KOPT-K1 (cell line): ENCODE measurements around the gene FAM53B.

Source experiments
- H3K27ac ChIP-seq: fragments of 200-600 bp; sonication (generic); 2 replicates; pipeline ENCODE4 v1.5.1; 2016; ENCODE audit warnings: antibody characterized with exemption, mild to moderate bottlenecking, low read depth, low read length; ENCODE audit not compliant: poor library complexity, severe bottlenecking
- H3K36me3 ChIP-seq: fragments of 200-600 bp; sonication (generic); 2 replicates; pipeline ENCODE4 v1.5.1; 2017; ENCODE audit warnings: antibody characterized with exemption, mild to moderate bottlenecking, low read length, moderate library complexity; ENCODE audit not compliant: insufficient read depth
- H3K9me3 ChIP-seq: fragments of 200-600 bp; sonication (generic); 2 replicates; pipeline ENCODE4 v1.5.1; 2017; ENCODE audit warnings: antibody characterized with exemption, low read length, mild to moderate bottlenecking; ENCODE audit not compliant: insufficient read depth, poor library complexity, severe bottlenecking

FAM53B gene

DNA sequence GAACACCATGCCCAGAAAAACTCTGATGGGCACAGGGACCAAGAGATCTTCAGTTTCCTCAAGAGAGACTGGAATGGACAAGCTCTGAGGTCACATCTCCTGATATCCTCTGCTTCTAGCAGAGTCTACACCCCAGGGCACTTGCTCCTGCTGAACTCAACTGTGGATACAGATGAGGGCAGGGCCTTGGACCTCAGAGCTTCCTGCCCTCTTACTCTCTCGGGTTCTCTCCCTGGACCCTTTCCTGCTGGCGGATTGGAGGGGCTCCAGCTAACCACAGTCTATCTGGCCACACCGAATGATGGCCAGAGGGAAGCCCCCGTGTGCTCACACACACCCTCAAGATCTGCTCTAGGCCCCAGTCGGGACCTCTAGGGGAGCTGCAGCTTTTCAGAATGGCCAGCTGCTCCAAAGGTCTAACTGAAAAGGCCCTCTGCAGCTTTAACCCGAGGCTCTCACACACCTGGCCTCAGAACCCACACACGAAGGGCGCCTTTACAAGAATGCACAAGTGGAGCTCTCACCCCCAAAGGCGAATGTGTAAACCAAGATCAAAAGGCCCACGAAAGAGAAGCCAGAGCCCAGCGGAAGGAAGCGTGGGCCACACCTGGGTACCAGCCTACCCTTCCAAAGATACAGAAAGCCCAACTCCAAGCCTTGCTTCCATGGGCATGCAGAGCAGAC is 65.5 kb downstream of the FAM53B start:
- Histone ChIP-seq H3K36me3 (peaks cover 34% of the 10 kb centered on the region), H3K27ac (peak overlapping the region; percentile 84), H3K9me3 (no peaks in the 10 kb centered on the region)

DNA sequence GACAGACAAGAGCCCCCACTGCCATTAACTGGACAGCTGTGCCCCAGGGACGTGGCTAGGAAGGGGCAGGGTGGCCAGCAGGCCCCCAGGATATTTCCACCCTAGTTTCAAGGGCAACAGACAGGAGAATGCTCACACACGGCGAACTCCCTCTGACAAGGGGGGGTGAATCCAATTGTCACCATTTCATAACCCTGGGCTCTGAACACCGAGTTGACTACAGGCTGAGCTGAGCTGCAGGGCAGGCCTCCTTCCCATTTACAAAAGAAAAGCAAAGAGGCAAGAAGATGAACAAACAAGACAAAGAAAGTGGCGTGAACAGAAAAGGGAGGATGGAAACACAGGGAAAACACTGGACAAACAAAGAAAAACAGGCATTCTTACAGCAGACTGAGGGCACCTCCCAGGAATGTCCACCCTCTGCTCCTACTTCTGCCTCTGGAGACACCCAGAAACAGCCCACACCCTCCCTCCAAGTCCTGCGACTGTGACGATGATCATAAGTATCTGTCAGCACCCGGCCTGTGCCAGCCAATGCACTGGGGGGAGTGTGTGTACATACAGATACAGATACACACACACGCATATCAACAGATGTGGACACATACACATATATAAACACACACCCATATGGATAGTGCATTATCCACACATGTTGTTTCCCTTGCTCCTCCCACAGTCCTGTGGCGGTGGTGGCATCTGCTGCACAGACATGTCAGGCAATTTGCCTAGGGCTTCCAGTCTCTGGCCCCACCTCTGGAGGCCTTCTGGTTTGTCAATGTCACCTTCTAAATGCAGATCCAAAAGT is 66.2 kb downstream of the FAM53B start:
- H3K36me3 ChIP-seq, result peaks cover 37% of the 10 kb centered on the region
- no peaks in the 10 kb centered on the region for H3K9me3 ChIP-seq
- peak overlapping the region; percentile 84 for H3K27ac ChIP-seq

DNA sequence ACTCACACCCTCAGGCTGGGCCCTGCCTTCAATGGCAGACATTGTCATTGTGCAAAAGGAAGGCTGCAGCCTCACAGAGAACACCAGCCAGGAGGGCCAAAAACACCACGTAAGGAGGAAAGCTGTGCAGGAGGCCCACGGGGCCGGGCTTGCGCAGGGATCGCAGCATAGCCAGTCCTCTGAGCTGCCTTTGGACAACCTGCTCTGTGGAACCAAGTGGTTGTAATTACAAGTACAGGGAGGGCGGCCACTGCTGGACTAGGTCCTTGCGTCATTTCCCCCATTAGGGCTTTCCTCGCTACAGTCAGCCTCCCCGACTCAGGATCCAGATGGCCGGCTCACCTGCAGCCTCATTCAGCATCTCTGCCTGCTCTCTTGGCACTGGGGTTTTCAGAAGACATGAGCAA is 66.9 kb downstream of the FAM53B start:
- Histone ChIP-seq H3K27ac (peak overlapping the region; percentile 84), H3K9me3 (no peaks in the 10 kb centered on the region), H3K36me3 (peaks cover 35% of the 10 kb centered on the region)

DNA sequence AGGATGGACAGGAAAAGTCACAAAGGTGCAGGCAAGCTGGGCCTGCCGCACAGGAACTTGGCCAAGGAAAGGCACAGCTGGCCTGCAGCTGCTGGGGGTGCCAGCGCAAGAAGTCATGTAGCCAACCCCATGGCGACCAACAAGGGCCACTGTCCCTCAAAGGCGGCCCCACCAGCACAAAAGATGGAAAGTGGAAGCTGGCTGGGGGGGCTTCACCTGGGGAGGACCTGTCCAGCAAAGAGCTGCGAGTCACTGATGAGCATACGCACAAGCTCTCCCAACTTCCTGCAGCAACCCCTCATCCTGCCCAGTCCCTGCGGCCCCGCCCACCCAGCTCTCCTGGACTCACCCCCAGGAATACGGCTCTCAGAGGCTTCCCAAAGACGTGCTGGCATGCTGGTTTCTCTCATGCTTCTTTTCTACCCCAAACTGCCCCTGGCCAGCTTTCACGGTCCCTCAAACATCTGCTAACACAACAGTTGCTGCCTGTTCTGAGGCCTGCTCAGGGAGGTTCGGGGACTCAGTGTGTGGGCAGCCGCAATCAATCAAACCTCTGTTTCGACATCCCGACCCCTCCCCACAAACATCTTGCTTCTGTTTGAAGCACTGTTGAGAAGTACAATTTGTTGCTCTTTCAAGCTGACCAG is 67.6 kb downstream of the FAM53B start:
- no peaks in the 10 kb centered on the region for H3K9me3 ChIP-seq
- peak overlapping the region; percentile 84 for H3K27ac ChIP-seq
- peaks cover 28% of the 10 kb centered on the region for H3K36me3 ChIP-seq

DNA sequence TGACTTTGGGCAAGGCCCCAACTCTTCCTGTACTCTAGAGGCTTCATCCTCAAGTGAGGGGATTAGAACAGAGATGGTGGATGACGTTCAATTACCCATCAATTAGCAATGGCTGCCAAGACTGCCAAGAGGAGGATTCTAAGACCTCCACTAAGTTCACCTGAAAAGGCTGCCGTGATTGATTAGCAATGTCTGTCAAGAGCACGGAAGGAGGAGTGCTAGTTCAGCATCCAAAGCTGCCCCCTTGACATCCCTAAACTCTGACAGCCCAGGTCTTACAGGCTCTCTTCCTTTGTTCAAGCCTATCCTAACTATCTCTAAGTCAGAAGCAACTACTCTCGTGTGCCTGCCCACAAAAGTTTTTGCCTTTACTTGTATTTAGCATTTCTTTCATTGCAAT is 68.4 kb downstream of the FAM53B start:
- H3K9me3 ChIP-seq, result no peaks in the 10 kb centered on the region
- H3K36me3 ChIP-seq, result peaks cover 21% of the 10 kb centered on the region
- peak overlapping the region; percentile 84 for H3K27ac ChIP-seq

DNA sequence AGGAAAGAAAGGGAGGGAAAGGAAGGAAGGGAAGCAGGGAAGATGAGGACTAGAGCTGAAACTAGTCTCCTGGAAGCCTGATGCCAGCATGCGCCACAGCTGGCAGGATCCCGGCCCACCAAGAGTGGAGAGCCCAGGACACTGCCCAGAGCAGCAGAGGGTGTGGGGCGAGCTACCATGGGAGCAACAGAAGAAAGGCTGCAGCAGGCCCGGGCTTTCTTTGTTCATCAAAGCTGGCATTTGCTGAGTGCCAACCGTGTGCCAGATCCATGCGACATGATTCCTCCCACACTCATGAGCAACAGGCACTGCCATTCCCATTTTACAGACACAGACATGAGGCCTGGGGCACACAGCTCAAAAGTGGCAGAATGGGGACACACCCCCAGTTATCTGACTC is 68.9 kb downstream of the FAM53B start:
- Histone ChIP-seq H3K36me3 (peaks cover 15% of the 10 kb centered on the region), H3K27ac (peak overlapping the region; percentile 84), H3K9me3 (no peaks in the 10 kb centered on the region)

DNA sequence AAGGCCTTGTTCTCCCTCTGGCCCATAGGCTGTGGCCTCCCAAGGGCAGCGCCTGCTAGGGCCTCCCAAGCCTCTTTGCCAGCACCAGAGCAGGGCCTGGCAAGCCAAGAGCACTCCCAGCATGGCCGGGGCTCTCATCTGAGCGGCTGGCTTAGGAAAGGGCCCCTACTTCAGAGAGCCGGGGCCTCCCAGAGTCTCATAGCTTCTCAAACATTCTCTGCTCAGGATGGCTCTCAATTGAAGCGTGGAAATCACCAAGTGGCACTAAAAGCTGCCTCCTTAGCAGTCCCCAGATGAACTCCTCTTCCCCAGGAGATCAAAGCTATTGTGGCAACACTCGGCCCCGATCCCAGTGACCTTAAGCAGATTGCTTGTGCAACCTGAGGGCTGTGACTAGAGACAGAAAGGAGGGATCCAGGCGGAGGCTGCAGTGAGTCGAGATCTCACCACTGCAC is 69.4 kb downstream of the FAM53B start:
- Histone ChIP-seq H3K9me3 (no peaks in the 10 kb centered on the region), H3K36me3 (0 out of 2 replicates have a peak, but pooled peaks cover 12% of the 10 kb centered on the region)

DNA sequence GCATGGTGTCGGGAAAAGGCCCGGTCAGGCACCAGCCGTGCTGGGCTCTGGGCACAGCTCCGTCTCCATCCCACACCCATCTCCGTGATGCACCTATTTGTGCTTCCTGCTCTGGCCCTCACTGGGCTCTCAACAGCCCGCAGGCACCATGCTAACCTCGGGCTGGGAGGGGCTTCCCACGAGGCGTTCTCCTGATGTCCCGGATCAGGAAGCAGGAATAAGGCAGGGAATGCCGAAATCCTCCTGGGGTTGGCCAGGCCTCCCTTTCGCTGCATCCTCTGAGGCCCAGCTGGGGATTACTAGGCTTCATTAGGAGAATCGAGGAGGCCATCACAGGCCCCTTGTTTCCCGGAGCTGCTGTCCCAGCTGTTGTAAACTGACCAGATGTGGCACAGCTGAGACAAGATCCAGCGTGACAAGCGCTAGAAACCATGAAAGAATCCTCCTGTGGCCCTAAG is 72.0 kb downstream of the FAM53B start:
- Histone ChIP-seq H3K36me3 (peaks cover 12% of the 10 kb centered on the region; the same call in 1 of the 2 replicates), H3K9me3 (no peaks in the 10 kb centered on the region), H3K27ac (peak overlapping the region; percentile 73)

More for the DNA sequence above, 69.4 kb downstream of the FAM53B start:
- H3K27ac ChIP-seq, result peak overlapping the region; percentile 84

DNA sequence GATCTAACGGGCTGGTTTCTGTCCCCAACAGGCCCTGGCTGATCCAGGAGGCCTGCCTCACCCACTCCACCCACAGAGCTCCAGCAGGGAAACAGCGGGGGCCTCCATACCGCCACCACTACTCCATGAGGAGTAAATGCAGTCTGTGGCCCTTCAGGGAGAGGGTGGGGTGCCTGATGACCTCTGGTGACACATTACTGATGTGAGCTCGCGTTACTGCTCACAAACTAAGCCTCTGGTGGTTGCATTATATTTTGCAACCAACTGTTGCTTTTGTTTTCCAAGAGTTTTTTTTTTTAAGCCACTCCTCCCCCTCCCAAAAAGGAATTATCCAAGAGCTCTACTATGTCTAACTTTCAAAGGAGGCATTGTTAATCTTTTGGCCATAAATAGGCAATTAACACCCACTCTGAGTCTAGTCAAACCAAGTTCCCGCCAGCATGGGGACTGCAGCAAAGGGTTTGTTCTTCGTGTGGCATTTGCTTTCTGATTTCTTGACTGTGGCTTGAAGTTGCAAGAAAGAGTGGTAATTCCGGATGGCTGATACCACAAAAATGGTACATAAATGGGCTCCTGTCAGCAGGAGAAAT is 72.6 kb downstream of the FAM53B start:
- peak overlapping the region; percentile 73 for H3K27ac ChIP-seq

DNA sequence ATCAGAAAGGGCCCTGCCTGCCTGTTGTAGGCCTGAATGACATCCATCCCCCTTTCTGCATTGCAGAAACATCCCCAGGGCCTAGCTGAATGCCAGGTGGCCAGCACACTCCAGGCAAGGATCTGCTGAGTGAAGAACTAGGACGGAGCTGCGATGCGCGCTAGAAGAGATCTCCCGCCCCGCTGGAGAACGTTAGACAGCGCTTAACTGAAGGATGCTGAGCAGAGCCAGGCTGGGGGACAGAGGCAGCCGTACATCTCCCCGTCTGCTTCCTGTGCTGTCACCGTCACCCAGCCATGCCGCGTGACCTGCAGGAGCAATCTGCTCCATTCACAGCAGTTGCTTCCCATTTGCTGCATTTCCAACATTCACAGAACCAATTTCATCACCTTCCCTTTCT is 73.3 kb downstream of the FAM53B start:
- Histone ChIP-seq H3K9me3 (no peaks in the 10 kb centered on the region), H3K36me3 (peaks cover 24% of the 10 kb centered on the region), H3K27ac (peak overlapping the region; percentile 73)

More for the DNA sequence above, 72.6 kb downstream of the FAM53B start:
- peaks cover 16% of the 10 kb centered on the region for H3K36me3 ChIP-seq
- no peaks in the 10 kb centered on the region for H3K9me3 ChIP-seq

DNA sequence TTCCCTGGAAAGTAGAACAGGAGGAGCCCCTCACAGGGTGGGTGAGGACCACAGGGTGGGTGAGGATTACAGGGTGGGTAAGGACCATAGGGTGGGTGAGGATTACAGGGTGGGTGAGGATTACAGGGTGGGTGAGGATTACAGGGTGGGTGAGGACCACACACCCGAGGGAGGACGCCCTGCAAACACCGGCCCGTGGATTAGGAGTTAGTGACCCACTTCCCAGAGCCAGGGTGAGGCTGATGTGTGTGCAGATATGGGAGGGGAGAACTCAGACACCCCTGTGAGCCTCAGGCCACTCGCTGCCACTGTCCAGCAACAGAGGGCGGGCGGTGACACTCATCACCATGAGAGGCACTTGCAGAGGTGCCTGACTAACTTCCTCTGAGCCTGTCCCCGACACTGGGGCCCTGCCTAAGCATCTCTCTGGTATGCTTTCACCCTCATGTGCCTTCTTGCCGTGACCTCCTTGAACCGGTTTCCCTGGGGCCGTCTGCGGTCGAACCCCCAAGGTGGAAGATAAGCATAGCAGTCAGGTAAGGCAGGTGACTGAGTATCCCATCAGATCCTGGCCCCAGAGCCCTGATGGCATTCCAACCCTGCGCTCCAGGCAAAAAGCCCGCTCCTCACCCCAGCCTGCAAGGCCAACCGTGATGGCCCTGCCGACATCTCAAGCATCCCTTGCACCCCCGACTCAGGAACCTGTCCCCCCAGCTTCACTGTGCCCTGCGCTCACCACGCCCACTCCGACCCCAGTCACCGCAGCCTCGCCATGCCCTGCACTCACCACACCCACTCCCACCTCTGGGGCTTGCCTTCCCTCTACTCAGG is 74.1 kb downstream of the FAM53B start:
- no peaks in the 10 kb centered on the region for H3K9me3 ChIP-seq
- peak overlapping the region; percentile 73 for H3K27ac ChIP-seq
- H3K36me3 ChIP-seq, result peaks cover 21% of the 10 kb centered on the region

DNA sequence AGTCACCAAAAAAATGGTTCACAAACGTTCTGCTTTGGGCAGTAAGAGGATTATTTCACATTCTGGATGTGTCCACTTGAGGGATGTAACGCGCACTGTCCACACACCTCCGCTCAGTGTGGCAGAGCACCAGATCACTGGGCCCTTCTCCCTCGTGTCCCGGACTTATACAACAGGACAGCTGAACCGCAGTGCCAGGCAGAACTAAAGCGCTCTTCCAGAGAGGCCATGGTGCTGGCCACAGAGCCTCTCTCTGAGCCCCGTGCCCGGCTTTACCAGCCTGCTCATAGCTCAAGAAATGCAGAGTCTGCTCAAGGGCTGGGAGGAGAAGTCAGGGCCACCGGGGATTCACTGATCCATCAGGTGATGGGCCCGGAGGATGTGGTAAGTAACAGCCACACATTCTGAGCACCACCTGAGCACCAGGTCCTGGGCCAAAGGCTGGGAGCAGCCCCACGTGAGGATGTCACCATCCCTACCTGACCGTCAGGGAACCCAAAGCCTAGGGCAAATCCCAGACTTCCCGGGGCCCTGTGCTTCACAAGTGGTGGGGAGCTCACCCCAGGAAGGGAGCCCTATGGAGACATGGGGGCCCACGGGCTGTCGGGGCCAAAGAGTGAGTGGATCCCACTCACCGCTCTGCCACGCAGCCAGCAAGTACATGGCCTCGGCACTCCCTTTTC is 74.9 kb downstream of the FAM53B start:
- H3K36me3 ChIP-seq, result peaks cover 20% of the 10 kb centered on the region
- H3K27ac ChIP-seq, result peak overlapping the region; percentile 36

DNA sequence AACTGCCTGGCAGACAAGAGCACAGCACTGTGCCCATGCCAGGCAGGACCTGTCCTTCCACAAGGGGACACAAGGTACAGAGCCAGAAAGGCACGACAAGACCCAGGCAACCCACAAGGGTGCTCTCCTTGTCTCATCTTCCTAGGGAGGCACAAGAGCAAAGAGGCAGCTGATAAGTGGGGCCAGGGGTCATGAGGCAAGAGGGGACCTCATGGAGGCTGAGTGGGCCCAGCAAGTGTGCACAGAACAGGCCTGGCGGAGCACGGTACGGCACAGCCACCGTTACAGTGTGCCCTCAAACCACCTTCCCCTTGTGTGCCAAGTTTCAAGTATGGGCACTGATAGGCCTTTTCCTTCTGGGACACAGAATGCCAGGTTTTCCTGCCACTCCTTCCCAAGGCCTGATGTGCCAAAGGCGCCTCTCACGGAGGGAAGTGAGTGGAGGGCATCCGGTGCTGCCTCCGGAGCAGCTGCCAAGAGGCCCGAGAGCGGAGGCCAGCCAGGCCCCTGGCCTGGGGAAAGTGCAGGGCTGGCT is 75.6 kb downstream of the FAM53B start:
- Histone ChIP-seq H3K36me3 (peaks cover 22% of the 10 kb centered on the region), H3K27ac (peak overlapping the region; percentile 36), H3K9me3 (no peaks in the 10 kb centered on the region)

More for the DNA sequence above, 74.9 kb downstream of the FAM53B start:
- no peaks in the 10 kb centered on the region for H3K9me3 ChIP-seq
